Loucy (cell line): Measurements from ENCODE around the gene IRS1.

ENCODE experiments used
- H2AFZ ChIP-seq: fragments of 200-600 bp; sonication (generic); 2 replicates; pipeline ENCODE4 v1.6.0; 2016; ENCODE audit warnings: antibody characterized with exemption, mild to moderate bottlenecking, low read length, moderate library complexity
- H3F3A ChIP-seq: fragments of 200-600 bp; 2 replicates; pipeline ENCODE4 v1.6.0; 2016; ENCODE audit warnings: antibody characterized with exemption, low read depth, mild to moderate bottlenecking
- H3K27me3 ChIP-seq: fragments of 200-600 bp; sonication (generic); 2 replicates; pipeline ENCODE4 v1.6.1; 2014; ENCODE audit warnings: low read length, mild to moderate bottlenecking; ENCODE audit not compliant: insufficient read depth, poor library complexity, severe bottlenecking
- H3K36me3 ChIP-seq: fragments of 200-600 bp; sonication (generic); 2 replicates; pipeline ENCODE4 v1.6.1; 2016; ENCODE audit warnings: low read length; ENCODE audit not compliant: insufficient read depth
- H3K4me1 ChIP-seq: fragments of 200-600 bp; sonication (generic); 2 replicates; pipeline ENCODE4 v1.5.1; 2014; ENCODE audit warnings: low read length, mild to moderate bottlenecking; ENCODE audit not compliant: insufficient read depth, poor library complexity, severe bottlenecking
- H3K4me2 ChIP-seq: fragments of 200-600 bp; sonication (generic); 2 replicates; pipeline ENCODE4 v1.6.0; 2014; ENCODE audit warnings: antibody characterized with exemption, low read length, low read depth, mild to moderate bottlenecking; ENCODE audit not compliant: poor library complexity, severe bottlenecking
- H3K4me3 ChIP-seq: fragments of 200-600 bp; sonication (generic); 2 replicates; pipeline ENCODE4 v1.5.1; 2014; ENCODE audit warnings: low read length, mild to moderate bottlenecking, mixed read lengths; ENCODE audit not compliant: poor library complexity, severe bottlenecking
- H3K79me2 ChIP-seq: fragments of 200-600 bp; sonication (generic); 2 replicates; pipeline ENCODE4 v1.6.1; 2014; ENCODE audit warnings: low read length; ENCODE audit not compliant: insufficient read depth
- H3K9ac ChIP-seq: fragments of 200-600 bp; sonication (generic); 2 replicates; pipeline ENCODE4 v1.6.0; 2014; ENCODE audit warnings: mild to moderate bottlenecking, low read depth, low read length, moderate library complexity; ENCODE audit not compliant: poor library complexity, severe bottlenecking
- H3K9me2 ChIP-seq: fragments of 200-600 bp; sonication (generic); replicated peaks from 2 replicates; pipeline ENCODE4 v1.6.1; 2016; ENCODE audit warnings: low read depth, low read length, mixed read lengths
- H3K9me3 ChIP-seq: fragments of 200-600 bp; sonication (generic); 2 replicates; pipeline ENCODE4 v1.6.1; 2014; ENCODE audit warnings: mild to moderate bottlenecking, antibody characterized with exemption, low read length, low read depth; ENCODE audit not compliant: insufficient read depth
- H4K20me1 ChIP-seq: fragments of 200-600 bp; sonication (generic); 2 replicates; pipeline ENCODE4 v1.6.0; 2014; ENCODE audit warnings: antibody characterized with exemption, low read length, mild to moderate bottlenecking; ENCODE audit not compliant: insufficient read depth, poor library complexity, severe bottlenecking
- EZH2phosphoT487 ChIP-seq: fragments of 200-600 bp; IDR thresholded peaks from 2 replicates; pipeline ENCODE4 v1.6.1; 2018; ENCODE audit warnings: antibody characterized with exemption, mild to moderate bottlenecking, moderate library complexity, borderline replicate concordance
- TF ChIP-seq, protein P1 (sequence below): fragments of 200-600 bp; sonication (generic); conservative IDR thresholded peaks from 2 replicates; pipeline ENCODE4 v1.5.1; 2014; ENCODE audit warnings: mild to moderate bottlenecking, antibody characterized with exemption, low read length

IRS1 gene

DNA sequence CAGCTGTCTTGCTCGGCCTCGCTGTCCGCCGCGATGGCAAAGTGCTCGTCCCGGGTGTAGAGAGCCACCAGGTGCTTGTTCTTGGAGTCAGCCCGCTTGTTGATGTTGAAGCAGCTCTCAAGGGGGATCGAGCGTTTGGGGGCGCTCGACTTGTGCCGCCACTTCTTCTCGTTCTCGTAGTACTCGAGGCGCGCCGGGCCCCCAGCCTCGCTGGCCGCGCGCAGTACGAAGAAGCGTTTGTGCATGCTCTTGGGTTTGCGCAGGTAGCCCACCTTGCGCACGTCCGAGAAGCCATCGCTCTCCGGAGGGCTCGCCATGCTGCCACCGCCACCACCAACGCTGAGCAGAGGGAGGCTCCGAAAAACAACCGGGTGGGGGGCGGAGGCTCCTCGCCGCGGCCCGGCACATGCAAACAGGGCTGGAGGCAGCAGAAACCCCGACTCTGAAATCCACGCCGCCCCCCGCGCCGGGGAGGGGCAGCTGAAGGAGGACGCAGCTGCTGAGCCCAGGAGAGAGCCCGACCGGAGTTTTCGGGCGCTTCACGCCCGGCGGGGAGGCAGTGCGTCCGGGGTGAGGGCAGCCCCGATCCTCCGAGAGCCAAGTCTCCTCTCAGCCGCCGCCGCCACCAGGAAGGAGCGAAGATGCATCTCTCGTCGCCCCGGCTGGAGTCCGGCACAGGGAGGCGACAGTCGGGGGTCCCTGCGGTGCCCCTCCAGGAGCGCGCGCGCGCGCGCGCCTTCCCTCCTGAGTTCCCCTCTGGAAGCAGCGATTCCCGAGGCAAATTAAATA lies 1.0 kb downstream of the IRS1 start:
- H2AFZ ChIP-seq, result peak overlapping the region; percentile 98
- no peaks in the 10 kb centered on the region for H3K9me2 ChIP-seq
- H3K9me3 ChIP-seq, result no peaks in the 10 kb centered on the region
- H3K36me3 ChIP-seq, result no peaks in the 10 kb centered on the region
- H3K27me3 ChIP-seq, result no peaks in the 10 kb centered on the region
- no peak for TF ChIP-seq EZH2phosphoT487
- TF ChIP-seq, protein P1, sequence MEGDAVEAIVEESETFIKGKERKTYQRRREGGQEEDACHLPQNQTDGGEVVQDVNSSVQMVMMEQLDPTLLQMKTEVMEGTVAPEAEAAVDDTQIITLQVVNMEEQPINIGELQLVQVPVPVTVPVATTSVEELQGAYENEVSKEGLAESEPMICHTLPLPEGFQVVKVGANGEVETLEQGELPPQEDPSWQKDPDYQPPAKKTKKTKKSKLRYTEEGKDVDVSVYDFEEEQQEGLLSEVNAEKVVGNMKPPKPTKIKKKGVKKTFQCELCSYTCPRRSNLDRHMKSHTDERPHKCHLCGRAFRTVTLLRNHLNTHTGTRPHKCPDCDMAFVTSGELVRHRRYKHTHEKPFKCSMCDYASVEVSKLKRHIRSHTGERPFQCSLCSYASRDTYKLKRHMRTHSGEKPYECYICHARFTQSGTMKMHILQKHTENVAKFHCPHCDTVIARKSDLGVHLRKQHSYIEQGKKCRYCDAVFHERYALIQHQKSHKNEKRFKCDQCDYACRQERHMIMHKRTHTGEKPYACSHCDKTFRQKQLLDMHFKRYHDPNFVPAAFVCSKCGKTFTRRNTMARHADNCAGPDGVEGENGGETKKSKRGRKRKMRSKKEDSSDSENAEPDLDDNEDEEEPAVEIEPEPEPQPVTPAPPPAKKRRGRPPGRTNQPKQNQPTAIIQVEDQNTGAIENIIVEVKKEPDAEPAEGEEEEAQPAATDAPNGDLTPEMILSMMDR, result peak; percentile 29; the same call in 1 of the 2 replicates
- peak overlapping the region; percentile 81 for H3K4me2 ChIP-seq
- H4K20me1 ChIP-seq, result no peaks in the 10 kb centered on the region
- peaks cover 27% of the 10 kb centered on the region for H3K4me1 ChIP-seq
- H3F3A ChIP-seq, result 0 out of 2 replicates have a peak, but pooled peaks cover 6% of the 10 kb centered on the region
- H3K79me2 ChIP-seq, result no peaks in the 10 kb centered on the region
- H3K9ac ChIP-seq, result peak overlapping the region; percentile 79
- H3K4me3 ChIP-seq, result peak overlapping the region; percentile 79

DNA sequence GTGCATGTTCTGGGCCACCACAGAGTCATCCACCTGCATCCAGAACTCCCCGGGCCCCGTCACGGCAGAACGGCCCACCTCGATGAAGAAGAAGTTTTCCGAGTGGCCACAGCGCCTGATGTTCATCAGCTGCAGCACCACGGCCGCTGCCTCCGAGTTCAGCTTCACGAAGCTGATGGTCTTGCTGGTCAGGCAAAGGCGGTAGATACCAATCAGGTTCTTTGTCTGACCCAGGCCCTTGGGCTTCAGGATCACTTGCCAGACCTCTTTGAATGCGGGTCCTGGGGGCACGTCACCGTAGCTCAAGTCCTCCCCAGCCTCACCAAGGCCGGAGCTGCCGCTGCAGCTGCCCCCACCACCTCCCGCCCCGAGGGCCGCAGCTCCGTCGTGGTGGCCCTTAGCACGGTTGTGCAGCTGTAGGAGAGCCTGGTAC lies 1.6 kb downstream of the IRS1 start:
- Histone ChIP-seq H2AFZ (no peak overlapping the region), H3K4me2 (peak overlapping the region; percentile 81), H3K36me3 (no peaks in the 10 kb centered on the region), H3K4me1 (peaks cover 33% of the 10 kb centered on the region), H3K27me3 (no peaks in the 10 kb centered on the region), H3K9ac (no peak overlapping the region), H3K9me2 (no peaks in the 10 kb centered on the region), H3K79me2 (no peaks in the 10 kb centered on the region), H4K20me1 (no peaks in the 10 kb centered on the region), H3K4me3 (peak overlapping the region; percentile 79), H3K9me3 (no peaks in the 10 kb centered on the region), H3F3A (0 out of 2 replicates have a peak, but pooled peaks cover 6% of the 10 kb centered on the region)
- no peak for TF ChIP-seq EZH2phosphoT487
- TF ChIP-seq, protein P1, result no peak

DNA sequence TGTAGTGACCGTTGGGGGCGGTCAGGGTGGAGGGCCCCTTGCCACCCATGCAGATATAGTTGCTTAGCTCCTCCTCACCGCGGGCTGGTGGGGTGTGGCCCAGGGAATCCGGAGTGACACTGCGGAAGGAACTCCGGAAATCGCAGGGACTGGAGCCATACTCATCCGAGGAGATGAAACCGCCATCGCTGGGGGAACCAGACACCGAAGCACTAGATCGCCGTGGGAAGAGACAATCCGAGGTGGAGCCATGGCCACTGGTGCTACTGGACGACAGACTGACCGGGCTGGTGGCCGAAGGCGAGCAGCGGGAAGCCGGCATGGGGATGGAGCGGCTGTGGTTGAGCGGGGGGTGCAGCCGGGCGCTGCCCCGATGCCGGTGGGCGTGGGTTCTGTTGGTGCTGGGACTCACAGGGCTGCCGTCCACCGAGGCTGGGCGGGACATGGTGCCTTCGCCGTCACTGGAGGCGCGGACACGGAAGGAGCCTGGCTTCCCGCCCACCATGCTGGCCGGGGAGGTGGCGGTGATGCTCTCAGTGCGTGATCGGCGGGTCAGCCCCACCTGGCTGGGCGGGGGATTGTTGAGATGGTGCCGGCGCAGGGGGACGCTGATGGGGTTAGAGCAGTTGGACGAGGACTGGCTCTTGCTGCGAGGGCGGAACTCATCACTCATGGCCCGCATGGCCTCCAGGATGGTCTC lies 2.2 kb downstream of the IRS1 start:
- Histone ChIP-seq H3K9ac (no peak overlapping the region), H2AFZ (no peak overlapping the region), H3K9me2 (no peaks in the 10 kb centered on the region), H3K4me2 (no peak overlapping the region), H4K20me1 (no peaks in the 10 kb centered on the region), H3K4me3 (no peak overlapping the region), H3K36me3 (no peaks in the 10 kb centered on the region), H3K4me1 (peaks cover 38% of the 10 kb centered on the region), H3K27me3 (no peaks in the 10 kb centered on the region), H3F3A (0 out of 2 replicates have a peak, but pooled peaks cover 6% of the 10 kb centered on the region), H3K9me3 (no peaks in the 10 kb centered on the region), H3K79me2 (no peaks in the 10 kb centered on the region)
- TF ChIP-seq EZH2phosphoT487, result no peak
- TF ChIP-seq, protein P1, result no peak
